ENCODE results near the gene ERC2.

Gene ERC2

DNA sequence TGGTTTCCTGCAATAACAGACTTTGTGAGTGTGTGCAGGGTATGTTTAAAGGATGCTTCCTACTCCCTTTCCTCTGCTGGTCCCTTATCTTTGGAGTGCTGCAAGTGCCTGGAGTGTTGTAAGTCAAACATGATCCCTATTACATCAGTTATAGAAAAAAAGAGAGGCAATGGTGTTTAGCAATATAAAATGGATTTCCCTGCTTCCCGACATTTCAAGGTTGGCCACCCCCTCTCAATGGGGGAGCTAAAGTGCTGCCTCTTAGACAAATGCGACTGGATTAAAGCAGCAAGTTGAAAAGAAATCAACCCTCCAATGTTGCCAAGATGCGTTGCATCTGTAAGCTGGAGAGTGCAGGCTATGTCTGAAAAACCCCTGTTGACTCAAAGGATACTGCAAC lies 778.1 kb downstream of the ERC2 start:
- DNase-seq: no peak

DNA sequence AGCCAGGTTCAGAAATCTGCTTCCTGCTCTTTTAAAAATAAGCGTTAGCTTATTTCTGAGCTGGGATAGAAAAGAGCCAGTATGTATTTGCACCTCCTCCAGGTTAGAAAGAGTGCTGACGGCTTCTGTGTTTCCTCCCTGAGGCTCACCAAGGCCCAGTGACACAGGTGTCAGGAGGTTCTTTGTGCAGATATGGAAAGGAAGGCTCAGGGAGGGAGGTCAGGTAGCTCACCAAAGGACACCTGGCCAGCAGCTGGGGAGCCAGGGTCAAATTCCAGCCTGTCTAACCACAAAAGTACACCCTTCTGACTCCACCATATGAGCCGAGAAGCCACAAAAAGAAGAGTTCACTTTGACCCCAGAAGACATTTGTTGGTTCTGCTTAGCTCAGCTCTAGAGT lies 780.1 kb downstream of the ERC2 start:
- DNase-seq: no peak

DNA sequence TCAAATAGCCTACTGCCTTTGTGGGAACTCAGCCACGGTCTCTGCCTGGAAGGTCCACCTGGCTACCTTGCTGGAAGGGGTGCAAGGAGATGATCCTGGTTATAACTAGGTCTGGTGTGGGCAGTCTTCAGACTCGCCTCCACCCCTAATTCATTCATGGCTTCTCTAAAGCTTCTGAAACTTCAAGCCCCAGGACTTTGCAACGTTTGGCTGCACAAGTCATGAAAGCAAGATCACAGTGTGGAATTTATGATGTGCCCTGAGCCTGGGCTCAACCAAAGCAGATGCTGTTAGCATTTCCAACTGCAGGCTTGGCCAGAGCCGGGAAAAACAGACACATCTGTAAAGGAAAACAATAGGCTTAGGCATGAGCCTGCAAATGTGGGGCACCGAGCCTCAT lies 780.7 kb downstream of the ERC2 start:
- no peak for DNase-seq

DNA sequence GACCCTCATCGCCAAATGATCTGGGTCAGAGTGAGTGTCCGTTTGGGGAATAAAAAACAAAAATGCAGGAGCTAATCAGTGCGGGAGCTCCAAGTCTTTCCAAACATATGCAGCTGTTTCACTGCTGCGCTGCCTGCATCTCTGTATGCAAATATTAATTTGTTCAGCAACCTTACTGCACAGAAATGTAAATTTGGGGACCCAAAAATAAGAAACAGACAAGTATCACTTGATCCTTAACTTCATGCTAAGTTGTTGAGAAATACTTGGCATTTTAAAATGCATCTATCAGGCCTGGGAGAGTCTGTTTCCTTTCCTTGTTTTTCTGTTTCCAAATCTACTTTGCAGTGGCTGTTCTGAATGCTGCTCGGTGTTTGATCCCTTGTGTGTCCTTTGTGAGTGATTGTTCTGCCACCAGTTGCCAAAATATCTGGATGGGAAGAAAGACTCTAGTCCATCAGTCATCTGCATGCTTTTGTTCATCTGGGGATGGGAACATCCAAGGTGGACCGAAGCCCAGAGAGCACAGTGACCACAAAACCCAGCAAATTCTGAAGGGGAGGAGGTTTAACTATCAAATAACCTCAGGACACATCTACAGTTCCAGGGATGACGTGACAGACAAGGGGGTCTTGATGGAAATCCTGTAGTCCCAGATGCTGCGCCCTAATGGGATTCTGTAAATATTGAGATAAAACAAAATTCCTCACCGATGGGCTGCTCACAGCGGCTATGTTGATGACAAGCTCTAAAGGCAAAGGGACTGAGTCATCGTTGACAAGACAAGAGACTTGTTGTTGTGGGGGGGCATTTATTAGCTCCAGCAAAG lies 781.6 kb downstream of the ERC2 start:
- DNase-seq: peak; percentile 0

DNA sequence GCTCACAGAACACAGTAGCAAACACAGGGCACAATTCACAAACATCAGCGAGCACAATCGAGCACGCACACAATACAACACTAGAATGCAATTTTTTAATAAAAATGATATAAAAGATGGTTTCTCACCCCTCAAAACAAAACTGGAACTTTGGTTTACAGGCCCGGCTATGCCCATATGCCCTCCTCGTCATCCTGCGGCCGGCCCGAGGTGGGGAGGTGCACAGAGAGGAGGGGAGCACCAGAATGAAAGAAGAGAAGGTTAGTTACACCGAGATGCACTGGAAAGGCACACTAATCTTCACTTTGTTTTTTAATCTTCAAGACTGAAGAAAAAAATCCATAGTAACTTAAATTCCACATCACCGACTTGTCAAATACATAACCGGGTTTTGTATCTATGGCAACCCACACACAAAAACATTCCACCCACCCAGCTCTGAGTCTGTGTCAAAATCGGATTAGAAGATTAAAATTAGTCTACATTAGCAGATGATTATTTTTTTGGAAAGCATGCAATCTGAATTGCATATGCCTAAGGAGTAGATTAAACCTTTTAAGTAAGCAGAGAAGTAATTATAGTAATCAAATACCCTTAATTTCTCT lies 784.5 kb downstream of the ERC2 start:
- no peak for DNase-seq

DNA sequence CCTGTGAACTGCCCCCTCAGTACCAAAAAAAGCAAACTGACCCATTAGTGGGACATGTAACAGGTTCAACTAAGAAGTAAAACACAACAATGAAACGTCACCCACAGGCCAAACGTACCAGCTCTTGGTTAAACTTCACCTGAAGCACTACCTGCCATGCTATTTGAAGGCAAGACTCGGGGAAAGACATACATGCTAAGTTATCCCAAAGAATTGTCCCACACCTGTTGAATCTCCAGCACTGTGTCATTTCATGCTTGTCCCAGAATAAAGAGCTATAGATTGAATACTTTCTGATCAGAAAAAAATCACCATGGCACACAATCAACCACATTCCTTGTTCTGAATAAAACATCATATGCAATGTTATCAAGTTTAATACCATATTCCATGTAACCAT lies 785.8 kb downstream of the ERC2 start:
- DNase-seq: no peak

DNA sequence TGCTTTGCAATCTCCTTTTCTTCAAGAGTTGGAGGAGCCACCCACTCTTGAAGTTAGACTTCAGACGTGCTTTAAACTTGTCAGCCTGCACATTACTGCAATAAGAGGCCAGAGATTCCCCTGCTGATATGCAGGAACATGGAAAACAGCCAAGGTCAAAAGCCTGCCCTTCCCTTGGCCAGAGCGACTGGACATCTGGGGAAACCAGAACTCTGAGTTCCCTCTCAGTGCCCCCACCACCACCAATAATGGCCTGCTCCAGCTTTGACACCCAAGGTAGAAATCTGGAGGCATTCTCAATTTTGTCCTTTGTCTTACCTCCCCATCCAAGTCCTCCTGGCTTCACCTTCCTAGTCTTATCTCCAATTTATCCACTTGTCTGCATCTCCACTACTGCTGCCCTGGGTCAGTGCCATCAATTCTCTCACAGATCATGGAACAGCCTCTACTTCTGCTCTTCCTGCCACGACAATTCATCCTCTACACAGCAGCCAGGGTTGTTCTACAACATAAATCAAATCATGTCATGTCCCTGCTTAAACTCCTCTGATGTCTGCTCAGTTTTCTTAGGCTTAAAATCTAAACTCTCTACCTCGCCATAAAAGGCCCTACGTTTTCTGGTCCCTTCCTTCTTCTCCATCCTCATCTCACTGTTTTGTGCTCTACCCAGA lies 789.6 kb downstream of the ERC2 start:
- DNase-seq: no peak

DNA sequence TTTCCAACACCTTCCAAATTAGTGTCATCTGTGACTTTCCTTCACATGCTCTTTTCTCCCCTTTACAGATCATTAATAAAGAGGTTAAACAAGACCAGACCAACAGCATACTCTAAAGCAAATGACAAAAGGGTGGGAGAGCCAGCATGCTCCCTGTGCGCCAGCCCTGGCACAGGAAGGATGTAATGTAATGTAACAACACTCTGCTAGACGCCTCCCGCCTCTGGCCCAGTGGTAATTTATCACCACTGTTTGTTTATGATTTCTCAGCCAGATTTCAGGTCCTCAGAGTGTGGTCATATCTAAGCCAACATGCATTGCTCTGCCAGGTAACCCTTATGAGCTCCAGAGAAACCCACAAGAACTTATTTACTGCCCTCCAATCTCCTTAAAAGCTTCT lies 791.6 kb downstream of the ERC2 start:
- DNase-seq: no peak

DNA sequence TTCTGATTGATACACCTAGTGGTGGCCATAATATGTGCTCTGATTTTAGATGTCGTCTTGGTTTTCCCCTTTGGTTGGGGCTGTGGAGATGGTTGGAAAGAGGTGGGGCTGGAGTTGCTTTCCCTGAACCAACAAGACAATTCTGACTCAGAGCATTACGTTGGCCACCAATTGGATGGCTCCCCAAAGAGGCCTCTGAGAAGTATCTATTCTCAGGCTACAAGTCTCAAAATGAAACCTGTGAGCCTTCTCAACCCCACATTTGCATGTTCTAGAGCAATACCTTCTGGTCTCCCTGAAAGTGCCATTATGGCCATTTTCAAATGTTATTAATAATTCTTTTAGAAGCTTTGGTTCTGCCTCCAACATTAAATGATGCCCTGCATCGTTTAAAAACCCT lies 792.8 kb downstream of the ERC2 start:
- no peak for DNase-seq

DNA sequence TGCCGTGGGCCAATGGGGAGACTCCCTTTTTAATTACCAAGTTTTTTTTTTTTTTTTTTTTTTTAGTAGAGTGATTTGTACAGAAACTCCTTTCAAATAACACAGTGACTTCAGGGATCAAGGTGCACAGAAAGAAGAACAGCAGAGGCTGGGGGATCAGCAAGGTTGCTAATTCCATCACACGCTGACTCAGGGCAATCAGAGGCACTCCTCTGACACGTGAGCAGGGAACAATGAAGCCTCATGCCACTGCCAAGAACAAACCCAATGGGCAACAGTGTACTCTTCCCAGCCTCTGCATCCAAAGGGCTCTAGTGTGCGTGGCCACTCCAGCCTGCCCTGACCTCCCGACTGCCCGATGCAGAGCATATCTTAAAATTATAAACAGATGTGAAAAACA lies 794.5 kb downstream of the ERC2 start:
- no peak for DNase-seq

DNA sequence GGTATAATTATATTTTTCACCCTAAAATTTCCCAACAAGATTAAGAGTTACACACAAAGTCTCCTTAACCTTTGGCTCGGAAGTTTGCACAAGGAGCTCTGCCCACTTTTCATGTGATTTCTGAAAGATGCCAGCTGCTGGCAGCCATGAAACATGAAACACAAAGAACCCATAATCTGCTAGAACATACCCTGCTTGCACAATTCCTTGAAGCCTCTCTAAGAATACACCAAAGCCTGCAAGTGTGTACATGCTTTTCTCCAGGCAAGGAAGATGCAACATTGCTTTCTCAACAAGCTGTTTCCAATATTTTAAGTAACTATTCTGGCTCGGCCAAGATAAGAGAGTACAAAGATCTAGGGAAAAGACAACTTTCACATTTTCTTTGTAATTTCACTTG lies 799.1 kb downstream of the ERC2 start:
- no peak for DNase-seq

DNA sequence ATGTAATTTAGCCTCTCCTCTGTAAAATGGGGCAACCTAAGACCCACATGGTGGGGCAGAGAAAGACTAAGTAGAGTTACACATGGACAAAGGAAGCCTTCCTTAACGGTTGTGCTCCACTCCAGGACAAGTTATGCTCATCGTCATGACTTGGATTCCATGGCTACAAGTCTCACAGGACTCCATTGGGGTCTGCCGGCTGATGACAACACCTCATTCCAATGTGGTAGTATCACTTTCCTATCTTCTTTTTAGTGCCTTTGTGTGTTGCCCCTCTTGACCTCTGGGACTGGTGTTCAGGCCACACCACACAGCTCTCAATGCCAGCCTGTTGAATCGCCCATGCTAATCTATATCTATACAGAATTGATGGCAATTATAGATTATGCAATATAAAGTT lies 799.9 kb downstream of the ERC2 start:
- DNase-seq: no peak

DNA sequence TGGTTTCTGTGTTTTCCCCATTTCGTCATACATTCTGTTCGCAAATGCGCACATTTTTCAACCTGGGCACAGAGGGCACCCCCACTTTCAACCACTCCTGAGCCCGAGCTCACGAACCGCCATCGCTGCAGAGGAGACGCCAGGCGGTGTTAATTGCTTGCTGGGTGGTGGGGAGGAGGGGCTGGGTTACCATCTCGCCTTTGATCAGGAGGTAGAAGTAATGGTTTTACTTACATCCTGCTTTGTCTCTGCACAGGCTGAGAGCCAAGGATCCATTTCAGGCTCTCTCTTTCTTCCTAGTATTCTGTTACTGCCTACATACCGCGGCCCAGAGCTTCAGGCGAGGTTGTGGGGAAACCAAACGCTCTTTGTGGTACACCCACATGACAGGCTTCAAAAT lies 803.9 kb downstream of the ERC2 start:
- no peak for DNase-seq

DNA sequence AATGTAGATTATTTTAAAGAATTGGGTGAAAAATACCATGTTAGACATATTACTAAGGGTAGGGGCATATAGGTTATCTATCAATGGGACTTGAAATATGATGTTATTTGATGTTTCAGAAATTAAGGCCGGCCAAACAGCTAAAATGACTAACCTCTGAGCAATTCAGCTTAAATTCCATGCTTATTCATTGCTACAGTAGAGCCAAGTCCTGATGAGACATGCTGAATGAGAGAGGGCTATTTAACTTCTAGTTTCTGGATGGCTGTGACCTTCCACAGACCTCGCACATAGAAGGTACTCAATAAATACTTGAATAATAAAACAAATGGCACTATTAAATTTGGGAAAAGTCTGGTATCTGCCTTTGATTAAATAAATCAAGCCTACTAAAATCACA lies 805.6 kb downstream of the ERC2 start:
- no peak for DNase-seq

DNA sequence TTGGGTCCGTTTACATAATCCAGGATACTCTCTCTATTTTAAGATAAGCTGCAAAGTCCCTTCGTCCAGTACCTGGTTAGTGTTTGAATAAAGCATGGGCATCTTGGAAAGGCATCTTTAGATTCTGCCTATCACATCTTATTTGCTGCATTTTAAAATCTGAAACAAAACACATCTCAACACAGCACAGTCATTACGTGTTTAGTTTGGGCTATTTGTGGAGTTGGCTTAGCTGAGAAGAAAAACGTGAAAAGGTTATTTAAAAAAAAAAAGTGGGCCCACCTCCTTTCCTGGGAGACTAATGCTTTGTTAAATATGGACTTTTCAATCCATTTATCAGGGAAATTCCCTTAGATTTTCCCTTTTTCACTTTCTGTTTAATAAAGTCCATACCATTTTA lies 806.7 kb downstream of the ERC2 start:
- no peak for DNase-seq

DNA sequence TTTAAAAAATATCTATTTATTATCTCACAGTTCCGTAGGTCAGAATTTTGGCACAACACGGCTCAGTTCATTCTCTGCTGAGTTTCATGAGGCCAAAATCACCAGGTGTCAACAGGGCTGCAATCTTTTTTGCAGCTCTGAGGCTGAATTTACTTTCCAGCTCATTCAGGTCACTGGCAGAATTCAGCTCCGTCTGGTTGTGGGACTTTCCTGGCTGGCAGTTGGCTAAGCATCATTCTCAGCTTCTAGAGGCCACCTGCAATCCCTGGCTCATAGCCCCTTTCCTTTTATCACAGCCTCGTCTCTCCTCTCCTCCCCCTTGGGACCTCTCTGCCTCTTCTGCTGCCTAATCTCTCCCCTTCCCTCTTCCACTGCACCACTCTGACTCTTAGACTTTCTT lies 807.1 kb downstream of the ERC2 start:
- DNase-seq: no peak

DNA sequence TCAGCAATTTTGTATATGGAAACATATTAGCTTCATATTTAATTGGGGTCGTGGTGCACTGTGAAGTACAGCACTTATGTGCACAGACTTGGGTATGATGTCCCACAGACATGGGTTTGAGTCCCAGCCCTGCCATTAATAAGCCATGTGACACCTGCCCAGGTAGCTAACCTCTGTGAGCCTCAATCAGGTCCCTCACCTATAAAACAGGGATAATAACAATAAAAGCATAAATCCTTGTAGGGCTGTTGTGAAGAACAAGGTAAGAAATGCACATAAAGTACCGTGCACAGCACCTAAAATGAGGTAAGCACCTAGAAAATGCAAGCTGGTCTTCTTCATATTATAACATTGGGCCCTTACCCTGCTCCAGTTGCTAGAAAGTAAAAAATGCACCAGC lies 807.6 kb downstream of the ERC2 start:
- no peak for DNase-seq

DNA sequence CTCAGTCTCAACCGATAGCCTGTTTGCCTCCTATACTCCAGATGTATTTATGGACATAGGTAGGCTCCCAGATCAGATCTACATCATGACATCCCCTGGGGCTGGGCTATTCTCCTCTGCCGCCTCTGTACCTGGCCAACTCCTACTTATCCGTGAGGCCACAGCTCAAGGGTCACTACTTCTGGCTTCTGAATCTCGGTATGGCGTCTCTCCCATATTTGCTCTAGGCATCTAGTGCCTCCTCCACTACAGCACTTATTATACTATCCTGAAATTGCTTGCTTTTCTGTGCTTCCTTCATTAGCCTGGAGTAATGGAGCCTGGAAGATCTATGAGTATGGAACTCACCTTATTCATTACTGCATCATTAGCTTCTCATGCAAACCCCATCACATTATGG lies 808.6 kb downstream of the ERC2 start:
- DNase-seq: no peak

DNA sequence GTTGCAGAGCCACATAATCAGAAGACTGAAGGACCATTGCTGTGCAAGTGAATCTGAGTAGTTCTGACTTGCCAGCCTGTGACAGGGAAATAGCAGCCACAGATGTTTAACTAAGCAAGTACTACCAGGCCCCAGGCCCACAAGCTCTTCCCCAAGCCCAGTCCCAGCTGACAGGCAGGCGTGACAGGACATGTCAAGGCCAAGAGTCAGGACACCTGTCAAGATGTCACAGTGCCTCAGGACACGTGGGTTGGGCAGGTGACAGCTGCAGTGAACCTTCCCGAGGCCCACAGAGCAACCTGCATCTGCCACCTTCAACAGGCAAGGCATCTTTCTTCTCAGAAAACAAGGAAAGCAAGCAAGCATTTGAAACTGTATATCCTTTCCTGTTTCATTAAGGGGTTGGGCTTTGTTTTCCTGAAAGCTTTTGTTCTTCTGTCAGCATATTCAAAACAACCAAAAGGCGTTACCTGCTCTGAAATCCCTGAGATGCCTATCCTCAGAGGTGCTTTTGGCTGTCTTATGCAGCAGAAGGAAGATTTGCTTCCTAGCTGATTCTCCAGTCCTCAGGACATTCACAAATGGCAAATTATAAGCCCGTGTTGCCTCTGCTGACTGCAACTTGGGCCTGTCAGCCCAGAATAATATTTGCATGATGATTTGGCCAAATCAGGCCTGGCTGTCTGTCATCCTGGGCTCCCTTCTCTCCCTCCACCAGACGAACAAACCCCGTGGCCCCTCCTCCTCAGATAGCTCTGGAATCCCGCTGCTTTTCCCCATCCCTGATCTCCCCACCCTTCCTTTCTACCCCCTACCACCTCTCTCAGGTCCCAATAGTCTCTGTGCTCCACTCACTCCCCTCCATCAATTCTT lies 809.3 kb downstream of the ERC2 start:
- DNase-seq: peak; percentile 53

DNA sequence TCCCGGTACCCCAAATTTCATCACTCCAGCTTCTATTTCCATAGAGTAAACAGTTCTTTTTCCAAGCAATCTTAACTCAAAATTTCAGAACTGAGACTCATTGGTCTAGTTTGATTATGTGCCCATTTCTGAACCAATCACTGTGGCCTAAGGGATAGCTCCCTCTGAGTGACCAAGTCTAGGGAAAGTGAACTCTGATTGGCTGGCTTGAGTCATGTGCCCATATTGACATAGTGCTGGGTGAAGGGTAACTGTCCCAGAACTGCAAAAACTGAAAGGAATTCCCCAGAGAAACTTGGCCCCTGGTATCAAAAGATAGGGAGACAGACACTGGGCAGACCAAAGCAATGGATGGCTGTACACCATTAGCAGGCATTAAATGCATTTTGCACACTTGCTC lies 810.0 kb downstream of the ERC2 start:
- no peak for DNase-seq

DNA sequence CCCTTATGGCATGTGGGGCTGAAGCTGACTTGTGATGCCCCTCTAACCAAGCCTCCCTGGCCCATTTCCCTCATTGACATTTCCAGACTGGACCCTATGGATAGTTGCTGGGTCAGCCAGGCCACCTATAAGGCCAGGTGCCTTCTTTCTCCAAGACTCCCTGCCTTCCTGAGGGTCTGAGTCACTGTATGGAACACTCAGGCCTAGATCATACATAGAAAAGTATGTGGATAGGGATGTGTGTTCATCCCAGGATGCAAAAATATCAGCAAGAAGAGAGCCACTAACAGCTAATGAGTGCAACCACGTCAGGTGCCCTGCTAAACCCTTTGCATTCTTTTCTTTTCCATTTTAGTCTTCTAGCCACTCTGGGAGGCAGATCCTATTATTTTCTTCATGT lies 812.7 kb downstream of the ERC2 start:
- no peak for DNase-seq

DNA sequence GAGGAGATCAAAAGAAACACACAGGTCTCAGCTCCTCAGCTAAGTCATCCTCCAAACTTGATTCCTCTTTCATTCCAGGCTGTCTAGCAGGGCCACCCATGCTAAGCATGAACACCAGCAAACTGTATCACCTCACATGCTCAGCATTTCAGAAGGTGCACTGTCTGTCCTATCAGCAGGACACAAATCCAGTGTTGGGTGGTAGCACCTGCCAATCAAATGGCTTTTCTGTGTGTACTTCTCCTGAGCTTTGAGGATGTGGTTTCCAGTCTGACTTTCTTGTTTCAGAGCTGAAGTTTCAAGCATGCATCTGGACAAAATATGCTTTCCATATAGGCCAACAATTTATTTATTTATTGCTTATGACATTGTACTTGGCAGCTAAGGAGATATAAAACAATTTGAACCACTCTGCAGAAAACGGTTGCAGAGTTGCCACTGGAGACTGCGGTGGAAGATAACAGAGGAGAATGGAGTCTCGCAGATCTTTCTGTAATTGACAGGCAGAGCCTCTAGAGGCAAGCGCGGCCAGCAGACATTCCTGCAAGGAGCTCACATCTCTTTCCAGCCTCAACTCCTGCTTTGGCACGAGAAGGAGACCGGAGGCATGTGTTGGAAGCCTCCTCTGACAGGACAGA lies 814.0 kb downstream of the ERC2 start:
- DNase-seq: no peak

DNA sequence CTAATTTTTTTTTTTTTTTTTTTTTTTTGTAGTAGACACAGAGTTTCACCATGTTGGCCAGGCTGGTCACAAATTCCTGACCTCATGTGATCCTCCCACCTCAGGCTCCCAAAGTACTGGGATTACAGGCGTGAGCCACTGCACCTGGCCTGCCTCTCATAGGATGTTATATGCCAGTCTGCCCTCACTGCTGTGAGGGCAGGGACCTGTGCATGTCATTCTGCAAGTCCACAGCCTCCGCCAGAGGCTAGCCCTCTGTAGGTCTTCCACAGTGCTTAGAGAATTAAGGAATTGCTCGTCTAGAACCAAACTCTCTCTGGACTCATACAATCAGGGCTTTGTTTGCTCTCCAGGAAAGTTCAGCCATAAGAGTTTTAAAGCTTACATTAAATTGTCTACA lies 817.3 kb downstream of the ERC2 start:
- no peak for DNase-seq
